Measurements from ENCODE around the gene AP4B1. TPM values are rescaled to one million over a fixed set of nuclear protein-coding genes. Genes with fewer than 3 reads are reported as not detected.

Gene AP4B1
- total and polyA plus RNA-seq, 9 of the 15 experiments (the other 6 are each of a cell fraction or from before 2014, with no cell fraction given) = 15.8 to 36.5 (median 24.6) TPM

- Histone ChIP-seq H3K27me3 (ENCODE audit: control insufficient read depth in 2 of 2, insufficient read depth in 2 of 2, low read length in 2 of 2) (no peaks in the 10 kb centered on the region), H3K4me3 (no peak overlapping the region), H3K4me2 (ENCODE audit: insufficient read depth, low read length) (0 out of 2 replicates have a peak overlapping the region, but pooled peaks have one; percentile 14), H3K9me3 (replicated peaks; ENCODE audit: control insufficient read depth, insufficient read depth, low read depth, low read length) (no peaks in the 10 kb centered on the region), H3K27ac (ENCODE audit: extremely low read depth, low read depth, low read length) (peak overlapping the region; percentile 12; the same call in 2 of the 3 replicates), H3K9ac (ENCODE audit: insufficient read depth in 1 of 2, low read depth in 2 of 2, low read length in 2 of 2) (0 out of 4 replicates have a peak overlapping the region, but pooled peaks of 1 of the 2 experiments have one; percentile 0), H2AFZ (ENCODE audit: low read depth, low read length) (no peak overlapping the region), H3K9me1 (ENCODE audit: control insufficient read depth, insufficient read depth, low read length) (no peaks in the 10 kb centered on the region), H3K36me3 (ENCODE audit: control insufficient read depth, insufficient read depth, low read length) (peaks cover 44% of the 10 kb centered on the region; the same call in 2 of the 3 replicates), H3K4me1 (replicated peaks in 1 of 2; ENCODE audit: control insufficient read depth in 2 of 2, insufficient read depth in 2 of 2, low read length in 2 of 2) (peaks cover 11 to 27% of the 10 kb centered on the region in 2 experiments; a peak in 4 of 5 replicates), H4K20me1 (replicated peaks; ENCODE audit: control insufficient read depth, insufficient read depth, low read length) (no peaks in the 10 kb centered on the region), H3K79me2 (ENCODE audit: control insufficient read depth, insufficient read depth, low read length) (peaks cover 94% of the 10 kb centered on the region)
- BruUV-seq (replicated peaks) = no TSS peak
- CTCF ChIA-PET (ENCODE audit: low intra/inter-chr PET ratio) = no interaction called here
- DNase-seq (ENCODE audit: extremely low read depth in 1 of 4, low spot score in 3 of 4) (peak in 2 of 4 experiments; percentile 44 to 51), FAIRE-seq (peak; percentile 49), ATAC-seq (peak; percentile 64)
- POLR2A ChIA-PET = interaction anchor here (0.7 to 5.3 kb wide), 10 partner anchors 8 to 874 kb away, joined by 3 to 65 read pairs (median 4); partner anchors contain the start of genes HIPK1 and LRIG2
- WGBS (ENCODE audit: insufficient coverage, low coverage, missing lambda C conversion rate) = 28% methylated on average over 3 of the region's 3 CpGs
- in situ Hi-C loops (cut with MboI) = no loop called here
- TF ChIP-seq SP1 (CRISPR knock-in tag; IDR thresholded peaks at IDR 0.05) (0 out of 2 replicates have a peak, but pooled peaks have one; percentile 0), STAT5A (IDR thresholded peaks at IDR 0.05; ENCODE audit: borderline replicate concordance, low read length) (no peak), ZNF518B (CRISPR knock-in tag; IDR thresholded peaks at IDR 0.05) (no peak)
- intact Hi-C loops (cut with micrococcal nuclease) = loop anchor here (5.0 kb wide), 1 partner anchor 110 kb away; no protein-coding TSS in a partner anchor
Measured at GRCh38 chr1:113946678-113947387, 42.2 kb upstream of the AP4B1 start.

Data from K562 (cell line).